ENCODE measurements around the gene CDH1. TPM values are rescaled to one million over a fixed set of nuclear protein-coding genes. Genes with fewer than 3 reads are reported as not detected.
A peak's percentile ranks its signal among the peaks of the same experiment; 100 is the strongest.

CDH1 gene
- total RNA-seq, 3 donors from 2014 or later (not counting 1 experiment from before 2014, with no cell fraction given): 0.50 TPM; not detected in 2

- H3K9me3 ChIP-seq (ENCODE audit: control insufficient read depth, insufficient read depth, low read length): no peaks in the 10 kb centered on the region
- no peak overlapping the region for H3K27ac Mint-ChIP-seq
- WGBS (ENCODE audit: insufficient coverage): 91% methylated on average over 23 of the region's 23 CpGs
- no peak overlapping the region for H3K27ac ChIP-seq (ENCODE audit: low read length)
- H3K4me1 Mint-ChIP-seq: no peaks in the 10 kb centered on the region
- H3K4me1 ChIP-seq (ENCODE audit: control insufficient read depth, insufficient read depth, low read length): no peaks in the 10 kb centered on the region
- intact Hi-C loops (cut with micrococcal nuclease): no loop called here
- no peaks in the 10 kb centered on the region for H3K27me3 Mint-ChIP-seq (ENCODE audit: low read depth in 2 of 2)
- H3K36me3 Mint-ChIP-seq: no peaks in the 10 kb centered on the region
- H3K4me3 ChIP-seq (ENCODE audit: low read length): no peak overlapping the region
- H3K4me3 Mint-ChIP-seq: no peak overlapping the region
- H3K27me3 ChIP-seq (ENCODE audit: control insufficient read depth, insufficient read depth, low read length): no peaks in the 10 kb centered on the region
- H3K9me3 Mint-ChIP-seq: no peaks in the 10 kb centered on the region
- no peak for ATAC-seq
- no peak for TF ChIP-seq CTCF (IDR thresholded peaks at IDR 0.05)
- H3K36me3 ChIP-seq (ENCODE audit: control insufficient read depth, insufficient read depth, low read length): no peaks in the 10 kb centered on the region
- DNase-seq: no peak
These were observed 39.0 kb upstream of the CDH1 start for GRCh38 chr16:68698091-68698490.

GRCh38 chr16:68700120-68700519, 37.0 kb upstream of the CDH1 start:
- 78% methylated on average over 6 of the region's 6 CpGs for WGBS (ENCODE audit: insufficient coverage)
- Mint-ChIP-seq H3K4me3 (no peak overlapping the region), H3K27me3 (ENCODE audit: low read depth in 2 of 2) (no peaks in the 10 kb centered on the region), H3K27ac (no peak overlapping the region), H3K36me3 (no peaks in the 10 kb centered on the region), H3K4me1 (no peaks in the 10 kb centered on the region), H3K9me3 (no peaks in the 10 kb centered on the region)
- Histone ChIP-seq H3K27me3 (ENCODE audit: control insufficient read depth, insufficient read depth, low read length) (no peaks in the 10 kb centered on the region), H3K36me3 (ENCODE audit: control insufficient read depth, insufficient read depth, low read length) (no peaks in the 10 kb centered on the region), H3K4me1 (ENCODE audit: control insufficient read depth, insufficient read depth, low read length) (peaks cover 6% of the 10 kb centered on the region), H3K9me3 (ENCODE audit: control insufficient read depth, insufficient read depth, low read length) (no peaks in the 10 kb centered on the region), H3K4me3 (ENCODE audit: low read length) (no peak overlapping the region), H3K27ac (ENCODE audit: low read length) (no peak overlapping the region)
- ATAC-seq (no peak), DNase-seq (no peak)
- intact Hi-C loops (cut with micrococcal nuclease): loop anchor here (10.0 kb wide), 1 partner anchor 175 kb away; no protein-coding TSS in a partner anchor
- TF ChIP-seq CTCF (IDR thresholded peaks at IDR 0.05): no peak

- H3K4me3 ChIP-seq (ENCODE audit: low read length): no peak overlapping the region
- no peak overlapping the region for H3K27ac ChIP-seq (ENCODE audit: low read length)
- H3K27ac Mint-ChIP-seq: no peak overlapping the region
- no peak overlapping the region for H3K4me3 Mint-ChIP-seq
- no peaks in the 10 kb centered on the region for H3K27me3 Mint-ChIP-seq (ENCODE audit: low read depth in 2 of 2)
- H3K27me3 ChIP-seq (ENCODE audit: control insufficient read depth, insufficient read depth, low read length): no peaks in the 10 kb centered on the region
- DNase-seq (no peak), ATAC-seq (no peak)
- H3K9me3 Mint-ChIP-seq: no peaks in the 10 kb centered on the region
- TF ChIP-seq CTCF (IDR thresholded peaks at IDR 0.05): no peak
- no peaks in the 10 kb centered on the region for H3K36me3 ChIP-seq (ENCODE audit: control insufficient read depth, insufficient read depth, low read length)
- intact Hi-C loops (cut with micrococcal nuclease): loop anchor here (10.0 kb wide), 1 partner anchor 176 kb away; no protein-coding TSS in a partner anchor
- H3K36me3 Mint-ChIP-seq: no peaks in the 10 kb centered on the region
- 91% methylated on average over 5 of the region's 5 CpGs for WGBS (ENCODE audit: insufficient coverage)
- H3K9me3 ChIP-seq (ENCODE audit: control insufficient read depth, insufficient read depth, low read length): no peaks in the 10 kb centered on the region
- H3K4me1 ChIP-seq (ENCODE audit: control insufficient read depth, insufficient read depth, low read length): peaks cover 6% of the 10 kb centered on the region
- no peaks in the 10 kb centered on the region for H3K4me1 Mint-ChIP-seq
These were observed 36.3 kb upstream of the CDH1 start for GRCh38 chr16:68700831-68701230.

- Histone ChIP-seq H3K9me3 (ENCODE audit: control insufficient read depth, insufficient read depth, low read length) (no peaks in the 10 kb centered on the region), H3K36me3 (ENCODE audit: control insufficient read depth, insufficient read depth, low read length) (no peaks in the 10 kb centered on the region), H3K27ac (ENCODE audit: low read length) (no peak overlapping the region), H3K27me3 (ENCODE audit: control insufficient read depth, insufficient read depth, low read length) (no peaks in the 10 kb centered on the region), H3K4me1 (ENCODE audit: control insufficient read depth, insufficient read depth, low read length) (peaks cover 6% of the 10 kb centered on the region), H3K4me3 (ENCODE audit: low read length) (no peak overlapping the region)
- no peaks in the 10 kb centered on the region for H3K36me3 Mint-ChIP-seq
- no peak overlapping the region for H3K27ac Mint-ChIP-seq
- peak; percentile 27 to 69 for DNase-seq
- peak in 1 of 3 donors; percentile 59 for ATAC-seq
- H3K4me1 Mint-ChIP-seq: no peaks in the 10 kb centered on the region
- no peaks in the 10 kb centered on the region for H3K9me3 Mint-ChIP-seq
- WGBS (ENCODE audit: insufficient coverage): 48% methylated on average over 13 of the region's 15 CpGs
- peaks cover 0 to 4% of the 10 kb centered on the region in 2 donors for H3K27me3 Mint-ChIP-seq (ENCODE audit: low read depth in 2 of 2)
- H3K4me3 Mint-ChIP-seq: no peak overlapping the region
- intact Hi-C loops (cut with micrococcal nuclease): loop anchor here (10.0 kb wide), 1 partner anchor 180 kb away; no protein-coding TSS in a partner anchor
- TF ChIP-seq CTCF (IDR thresholded peaks at IDR 0.05): peak; percentile 36
These were observed 32.7 kb upstream of the CDH1 start for GRCh38 chr16:68704232-68704867.
